K562 (cell line): ENCODE measurements around the gene IL11. TPM values are rescaled to one million over a fixed set of nuclear protein-coding genes. Genes with fewer than 3 reads are reported as not detected.

Experiments
- HNRNPUL1 ChIP-seq: fragments of 200-400 bp; formaldehyde crosslinking; IDR thresholded peaks from 2 replicates; pipeline ENCODE4 v1.6.1; 2017; ENCODE audit warnings: low read length
- NCOA2 ChIP-seq, 2 experiments: fragments of 450-650 bp; IDR thresholded peaks; 2 replicates each; pipeline ENCODE4 v1.6.1; 2018; ENCODE audit warnings: mild to moderate bottlenecking in 2 of 2, moderate library complexity in 1 of 2; ENCODE audit not compliant: partially characterized antibody in 2 of 2
- PML ChIP-seq: IDR thresholded peaks from 2 replicates; pipeline ENCODE4 v1.6.1; 2012; ENCODE audit warnings: low read length, inconsistent platforms
- RBM15 ChIP-seq: fragments of 200-400 bp; formaldehyde crosslinking; IDR thresholded peaks from 2 replicates; pipeline ENCODE4 v1.6.1; 2018; ENCODE audit warnings: mild to moderate bottlenecking, low read length, moderate library complexity; ENCODE audit not compliant: insufficient read depth
- TSC22D4 ChIP-seq: fragments of 450-650 bp; IDR thresholded peaks from 2 replicates; pipeline ENCODE4 v1.6.1; 2016; ENCODE audit warnings: missing genetic modification characterization, missing biosample characterization, control low read depth
- ZBTB40 ChIP-seq, 2 experiments: fragments of 450-650 bp in 1 of 2; sonication (generic) in 1 of 2; formaldehyde crosslinking in 1 of 2; IDR thresholded peaks; 2 replicates each; pipeline versions ENCODE4 v1.7.1 to v1.9.0; 2016 to 2022; ENCODE audit warnings: inconsistent platforms in 1 of 2, mild to moderate bottlenecking in 1 of 2, missing genetic modification reagents in 1 of 2
- ZFP91 ChIP-seq: sonication (generic); formaldehyde crosslinking; IDR thresholded peaks from 2 replicates; pipeline ENCODE4 v1.8.0; 2022; ENCODE audit warnings: mild to moderate bottlenecking, missing genetic modification reagents
- ZKSCAN8 ChIP-seq: fragments of 200-800 bp; sonication (Bioruptor generic); IDR thresholded peaks from 2 replicates; pipeline ENCODE4 v1.6.1; 2016; ENCODE audit warnings: missing genetic modification characterization, missing compliant biosample characterization
- ZNF121 ChIP-seq: sonication (generic); formaldehyde crosslinking; conservative IDR thresholded peaks from 2 replicates; pipeline ENCODE4 v1.8.0; 2022; ENCODE audit warnings: missing genetic modification reagents
- ZNF609 ChIP-seq: sonication (generic); formaldehyde crosslinking; IDR thresholded peaks from 2 replicates; pipeline ENCODE4 v1.8.1; 2023; ENCODE audit warnings: missing genetic modification reagents, mild to moderate bottlenecking, borderline replicate concordance
- ZNF780A ChIP-seq: fragments of 250-450 bp; sonication (Bioruptor Pico); IDR thresholded peaks from 2 replicates; pipeline ENCODE4 v1.5.0; 2021; ENCODE audit warnings: mild to moderate bottlenecking
- polyA plus RNA-seq, 8 experiments: library from polyadenylated mRNA; depleted of rRNA in 4 of 8; stranded (reverse) in 5 of 8; unstranded in 3 of 8; fragments of >200 nt; fragmentation: Nextera tagmentation in 2 of 8; fragmentation: Illumina TruSeq in 1 of 8; extraction: Ambion mirVana in 2 of 8; extraction: Trizol in 1 of 8; gene quantifications; 2 replicates each; pipeline versions ENCODE4 v1.2.1 to v1.2.3, GENCODE V29; 2011 to 2014; ENCODE audit warnings: inconsistent platforms in 1 of 8, missing spikeins in 1 of 8
- total RNA-seq, 7 experiments: library from RNA; depleted of rRNA in 6 of 7; stranded (reverse); fragments of >200 nt in 6 of 7; fragmentation: Illumina TruSeq in 2 of 7; extraction: Trizol in 2 of 7; gene quantifications; 2 replicates each; pipeline versions ENCODE4 v1.2.1 to v1.2.3, GENCODE V29; 2011 to 2021; ENCODE audit warnings: low replicate concordance in 1 of 7

Gene IL11
- total and polyA plus RNA-seq, 9 of the 15 experiments (the other 6 are each of a cell fraction or from before 2014, with no cell fraction given), result 0.04 to 0.42 (median 0.06) TPM; not detected in 6

GRCh38 chr19:55385724-55386492 lies 15.6 kb upstream of the IL11 start, which contains the start of gene RPL28 (continued):
- no peak for TF ChIP-seq ZFP91 (CRISPR knock-in tag)
- no peak for TF ChIP-seq ZKSCAN8 (CRISPR knock-in tag)
- TF ChIP-seq ZNF780A (CRISPR knock-in tag), result no peak
- no peak for TF ChIP-seq ZNF121
- no peak; the same call in 1 of the 2 replicates for TF ChIP-seq ZNF609 (CRISPR knock-in tag)
- TF ChIP-seq TSC22D4 (tag), result no peak
- no peak for TF ChIP-seq NCOA2 (IDR thresholded peaks at IDR 0.05; ENCODE audit: partially characterized antibody in 2 of 2)
- TF ChIP-seq PML, result peak; percentile 80
- TF ChIP-seq RBM15, result no peak
- no peak for TF ChIP-seq HNRNPUL1
- TF ChIP-seq ZBTB40 (IDR thresholded peaks at IDR 0.05), result peak; percentile 95
- no peak for TF ChIP-seq ZBTB40 (CRISPR knock-in tag; IDR thresholded peaks at IDR 0.05)
